ENCODE measurements around the gene BLOC1S4.

BLOC1S4 gene

GRCh38 chr4:6764976-6765620, 49.1 kb downstream of the BLOC1S4 start:
- no peak for DNase-seq (ENCODE audit: low spot score)

GRCh38 chr4:6765703-6766102, 49.7 kb downstream of the BLOC1S4 start:
- no peak for DNase-seq (ENCODE audit: low spot score)
